ENCODE data around the gene TAS2R1.

Gene TAS2R1

DNA sequence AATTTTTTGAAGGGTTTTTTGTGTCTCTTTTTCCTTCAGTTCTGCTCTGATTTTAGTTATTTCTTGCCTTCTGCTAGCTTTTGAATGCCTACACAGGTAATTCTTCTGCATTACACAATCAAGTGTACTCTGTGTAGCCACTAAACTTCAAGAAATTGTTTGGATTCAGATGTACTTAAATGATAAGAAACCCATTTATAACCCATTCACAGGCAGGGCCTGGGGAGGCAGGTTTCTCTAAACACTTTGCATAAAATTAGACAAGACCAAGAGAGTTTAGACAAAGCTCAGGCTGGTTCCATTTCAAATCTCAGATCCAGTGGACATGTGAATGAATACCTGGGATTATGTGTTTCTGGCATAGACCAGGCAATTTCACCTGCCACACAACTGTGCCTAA lies 43.0 kb downstream of the TAS2R1 start:
- no peak for DNase-seq (ENCODE audit: low spot score)

DNA sequence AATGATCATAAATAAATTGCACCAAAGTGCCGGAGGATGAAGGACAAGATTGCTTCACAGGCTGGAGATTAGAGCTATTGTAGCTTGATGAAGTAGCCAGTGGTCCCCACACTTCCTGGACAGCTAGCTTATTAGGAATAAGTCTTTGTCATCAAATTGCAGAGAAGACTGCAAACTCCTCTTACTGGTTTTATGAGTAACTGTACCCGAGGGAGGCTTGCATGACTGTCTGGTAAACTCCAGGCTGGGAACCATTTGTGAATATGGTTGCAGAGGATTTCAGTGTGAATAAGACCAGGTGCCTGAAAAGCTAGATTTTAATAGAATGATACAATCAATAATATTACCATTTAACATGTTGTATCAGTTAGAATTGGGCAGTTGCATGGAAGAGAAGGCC lies 47.7 kb downstream of the TAS2R1 start:
- DNase-seq (ENCODE audit: low spot score) = no peak

Measured in activated CD4-positive, alpha-beta T cell treated with anti-CD3 and anti-CD28 coated beads, Interleukin-2, Interleukin-4, amounts not matched to agents 100 ng/mL and 50 ng/mL, durations not matched to agents 16 hours and 8 hours (primary cell).